Renal cortex interstitium (tissue), 11 donors: ENCODE measurements around the gene ZNF511. TPM values are rescaled to one million over a fixed set of nuclear protein-coding genes. Genes with fewer than 3 reads are reported as not detected.

Experiments used
- DNase-seq, 11 donors: peaks; one replicate each; pipeline ENCODE4 v3.0.0-alpha.2; 2013; ENCODE audit warnings: low read depth in 9 of 11, low spot score in 4 of 11; ENCODE audit errors: extremely low read depth in 1 of 11
- polyA plus RNA-seq, 3 donors: library from polyadenylated mRNA; unstranded; fragments of 120-200 nt; gene quantifications; one replicate each; pipeline ENCODE4 v1.2.1, GENCODE V29; 2013; ENCODE audit not compliant: insufficient read length in 3 of 3

Gene ZNF511
- polyA plus RNA-seq, 3 donors, result 35.9 to 46.1 (median 37.4) TPM

DNA sequence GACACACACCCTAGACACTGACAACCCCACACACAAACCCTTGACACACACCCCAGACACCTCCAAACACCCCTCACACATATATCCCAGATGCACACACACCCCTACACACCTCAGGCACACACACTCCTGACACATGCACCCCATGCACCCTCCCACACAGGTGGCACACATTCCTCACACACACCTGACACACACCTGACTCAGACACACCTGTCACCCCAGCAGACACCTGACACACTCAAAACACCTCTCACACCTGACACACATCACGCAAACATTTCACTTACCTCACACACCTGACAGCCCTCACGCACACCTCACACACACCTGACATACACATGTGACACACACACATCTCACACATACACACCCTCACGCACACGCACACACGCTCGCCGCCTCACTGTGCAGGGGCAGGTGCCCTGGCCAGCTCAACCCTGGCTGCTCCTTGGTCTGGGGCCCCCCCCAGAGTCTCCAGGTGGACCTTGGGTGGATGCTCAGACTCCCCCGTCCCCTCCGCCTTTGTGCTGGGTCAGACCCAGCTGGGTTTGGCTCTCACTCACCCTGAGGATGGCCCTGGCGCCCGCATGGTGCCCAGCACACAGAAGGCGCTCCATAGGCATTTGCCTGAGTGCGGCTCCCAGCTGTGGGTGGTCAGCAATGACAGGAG lies 31.1 kb downstream of the ZNF511 start:
- no peak for DNase-seq

GRCh38 chr10:133341983-133342382 lies 33.3 kb downstream of the ZNF511 start:
- no peak for DNase-seq

DNA sequence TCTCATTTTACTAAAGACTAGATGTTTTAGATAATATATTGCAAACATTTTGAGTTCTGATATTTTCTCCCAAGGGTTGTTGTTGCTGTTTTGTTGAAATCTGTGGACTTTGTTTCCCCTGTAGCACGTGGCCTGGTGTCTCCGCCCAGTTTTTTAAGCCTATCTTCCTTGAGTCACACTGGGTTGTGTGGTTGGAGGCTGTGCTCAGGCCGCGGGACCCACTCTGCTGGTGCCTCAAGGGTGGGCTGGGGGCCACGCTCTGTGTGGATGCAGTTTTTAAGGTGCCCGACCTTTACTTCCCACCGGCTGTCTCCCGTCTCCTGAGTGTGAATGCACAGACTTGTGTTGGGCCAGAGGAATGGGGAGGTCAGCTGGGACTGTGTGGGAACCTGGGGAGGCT lies 34.2 kb downstream of the ZNF511 start:
- no peak for DNase-seq

DNA sequence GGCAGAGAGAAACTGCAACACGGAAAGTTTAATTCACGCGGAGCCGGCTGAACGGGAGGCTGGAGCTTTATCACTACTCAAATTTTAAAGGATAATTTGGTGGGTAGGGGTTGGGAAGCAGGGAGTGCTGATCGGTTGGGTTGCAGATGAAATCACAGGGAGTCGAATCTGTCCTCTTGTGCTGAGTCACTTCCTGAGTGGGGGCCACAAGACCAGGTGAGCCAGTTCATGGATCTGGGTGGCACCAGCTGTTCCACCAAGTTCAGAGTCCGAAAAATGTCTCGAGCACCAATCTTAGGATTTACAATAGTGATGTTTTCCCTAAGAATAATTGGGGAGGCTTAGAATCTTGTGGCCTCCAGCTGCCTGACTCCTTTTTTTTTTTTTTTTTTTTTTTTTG lies 34.8 kb downstream of the ZNF511 start:
- DNase-seq, result no peak

DNA sequence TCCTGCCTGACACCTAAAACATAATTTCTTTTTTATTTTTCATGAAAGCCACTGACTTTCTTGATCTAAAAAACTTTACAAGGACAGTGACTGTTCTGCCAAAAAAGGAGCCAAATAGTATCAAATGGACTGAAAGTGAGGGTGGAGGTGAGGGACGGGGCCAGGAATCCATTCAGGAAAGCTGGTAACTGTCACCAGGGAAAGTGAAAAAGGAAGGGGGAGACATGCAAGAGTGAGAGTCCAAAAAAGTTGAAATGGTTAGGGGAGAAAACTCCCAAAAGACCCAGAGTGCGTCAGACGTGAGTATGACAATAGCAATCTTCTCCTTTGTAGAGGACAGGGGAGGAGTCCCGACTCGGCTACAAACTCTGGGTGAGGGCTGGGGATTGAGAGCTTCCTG lies 35.5 kb downstream of the ZNF511 start:
- no peak for DNase-seq

DNA sequence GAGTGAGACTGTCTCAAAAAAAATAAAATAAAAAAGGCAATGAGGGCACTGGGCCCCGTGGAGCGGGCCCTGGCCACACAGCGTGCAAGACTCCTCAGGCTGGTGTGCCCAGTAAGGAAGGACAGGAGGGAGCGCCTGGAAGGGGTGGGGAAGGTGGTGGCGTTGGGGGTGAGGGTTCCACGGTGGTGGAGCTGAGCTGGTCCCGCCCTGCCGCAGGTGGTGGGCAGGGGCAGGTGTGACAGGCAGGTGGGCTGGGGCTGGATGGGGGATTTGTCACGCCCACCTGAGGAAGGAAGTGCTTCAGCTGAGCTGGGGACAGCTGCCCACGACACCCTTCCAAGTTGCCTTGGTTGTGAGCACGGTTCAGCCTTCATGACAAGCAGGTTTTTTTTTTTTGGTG lies 37.7 kb downstream of the ZNF511 start:
- no peak for DNase-seq

- no peak for DNase-seq
Measured at GRCh38 chr10:133347710-133348517, 39.2 kb downstream of the ZNF511 start.

GRCh38 chr10:133349160-133349568 lies 40.5 kb downstream of the ZNF511 start:
- DNase-seq, result no peak

DNA sequence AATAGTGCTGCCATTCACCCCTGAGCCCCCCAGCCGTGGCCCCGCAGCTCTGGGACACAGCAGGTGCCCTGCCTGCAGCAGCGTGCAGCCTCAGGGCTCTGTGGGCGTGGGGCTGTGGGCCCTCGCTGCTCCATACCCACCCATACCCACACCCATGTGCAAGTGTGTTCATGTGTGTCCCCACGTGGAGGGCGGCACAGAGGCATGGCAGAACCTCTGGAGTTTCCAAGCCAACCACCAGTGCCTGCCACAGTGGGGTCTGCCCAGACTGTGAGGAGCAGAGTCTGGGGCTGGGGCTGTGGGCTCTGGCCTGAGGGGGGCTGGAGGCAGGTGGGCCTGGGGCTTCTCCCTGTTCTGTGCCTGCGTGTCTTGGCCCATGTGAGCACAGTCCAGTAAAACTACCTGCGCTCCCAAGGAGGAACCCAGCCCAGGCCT lies 40.9 kb downstream of the ZNF511 start:
- DNase-seq, result no peak

DNA sequence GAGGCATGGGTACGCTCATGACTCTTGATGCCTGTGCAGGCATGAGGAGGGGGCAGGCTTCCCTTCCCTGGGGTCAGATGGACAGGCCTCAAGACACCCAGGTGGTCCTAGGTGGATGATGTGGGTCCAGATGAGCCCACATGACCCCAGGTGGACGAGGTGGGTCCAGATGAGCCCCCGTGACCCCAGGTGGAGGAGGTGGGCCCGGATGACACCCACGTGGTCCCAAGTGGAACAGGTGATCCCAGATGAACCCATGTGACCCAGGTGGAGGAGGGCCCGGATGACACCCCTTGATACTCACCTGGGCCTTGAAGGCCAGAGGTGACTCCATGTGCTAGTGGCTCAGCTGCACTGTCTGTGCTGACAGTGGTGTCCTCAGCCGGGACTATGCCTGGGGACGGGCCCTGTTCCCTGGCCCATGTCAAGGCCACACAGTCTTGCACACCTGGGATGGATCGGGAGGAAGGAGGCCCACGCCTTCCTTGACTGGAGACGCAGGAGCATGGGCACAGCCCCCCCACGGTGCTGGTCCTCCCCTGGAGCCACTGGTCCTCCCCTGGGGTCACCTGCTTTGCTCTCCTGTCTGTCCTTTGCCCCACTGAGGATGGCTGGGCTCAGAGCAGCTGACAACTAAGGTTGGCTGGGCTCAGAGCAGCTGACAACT lies 41.7 kb downstream of the ZNF511 start:
- no peak for DNase-seq

DNA sequence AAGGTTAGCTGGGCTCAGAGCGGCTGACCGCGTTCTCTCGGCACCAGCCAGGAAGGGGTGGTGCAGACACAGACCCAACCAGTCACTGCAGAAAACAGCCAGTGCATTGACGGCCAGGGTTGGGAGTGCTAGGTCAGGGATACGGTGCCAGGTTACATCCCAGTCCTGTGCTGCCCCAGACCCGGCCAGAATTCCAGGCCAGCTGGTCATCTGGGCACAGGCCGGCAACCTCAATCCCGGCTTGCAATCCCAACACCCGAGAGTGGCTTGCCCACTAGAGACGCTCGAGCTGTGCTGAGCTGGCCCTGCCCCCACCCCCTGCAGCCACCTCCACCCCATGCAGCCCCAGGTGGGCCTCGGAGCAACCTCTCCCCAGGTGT lies 42.2 kb downstream of the ZNF511 start:
- DNase-seq, result no peak

GRCh38 chr10:133351408-133352318 lies 42.9 kb downstream of the ZNF511 start:
- DNase-seq, result no peak

GRCh38 chr10:133353202-133353959 lies 44.7 kb downstream of the ZNF511 start:
- no peak for DNase-seq

DNA sequence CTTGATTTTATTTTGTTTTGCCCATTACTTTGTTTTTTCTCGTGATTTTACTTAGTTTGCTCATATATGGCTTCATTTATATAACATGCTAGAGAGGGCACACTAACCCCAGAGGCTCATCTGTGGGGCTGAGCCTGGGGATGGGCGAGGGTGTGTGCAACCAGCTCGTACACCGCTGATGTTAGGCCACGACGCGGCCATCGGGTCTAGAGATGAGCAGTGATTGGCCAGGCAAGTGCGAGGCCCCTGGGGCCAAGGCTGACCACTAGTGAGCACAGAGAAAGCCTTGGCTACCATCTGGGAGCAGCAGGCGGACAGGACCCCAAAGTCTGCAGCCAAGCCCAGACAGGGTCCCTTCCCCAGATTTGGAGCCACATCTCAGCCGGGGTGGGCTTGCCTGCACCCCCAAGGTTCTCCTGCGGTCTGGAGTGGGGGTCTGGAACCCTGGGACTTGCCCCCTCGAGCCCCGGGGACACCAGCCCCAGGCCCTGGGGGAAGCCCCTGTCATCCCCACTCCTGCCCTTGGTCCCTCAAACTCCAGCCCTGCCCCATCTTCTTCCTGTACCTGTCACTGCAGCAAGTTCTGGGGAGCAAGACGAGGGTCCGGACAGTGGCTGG lies 45.4 kb downstream of the ZNF511 start:
- no peak for DNase-seq

DNA sequence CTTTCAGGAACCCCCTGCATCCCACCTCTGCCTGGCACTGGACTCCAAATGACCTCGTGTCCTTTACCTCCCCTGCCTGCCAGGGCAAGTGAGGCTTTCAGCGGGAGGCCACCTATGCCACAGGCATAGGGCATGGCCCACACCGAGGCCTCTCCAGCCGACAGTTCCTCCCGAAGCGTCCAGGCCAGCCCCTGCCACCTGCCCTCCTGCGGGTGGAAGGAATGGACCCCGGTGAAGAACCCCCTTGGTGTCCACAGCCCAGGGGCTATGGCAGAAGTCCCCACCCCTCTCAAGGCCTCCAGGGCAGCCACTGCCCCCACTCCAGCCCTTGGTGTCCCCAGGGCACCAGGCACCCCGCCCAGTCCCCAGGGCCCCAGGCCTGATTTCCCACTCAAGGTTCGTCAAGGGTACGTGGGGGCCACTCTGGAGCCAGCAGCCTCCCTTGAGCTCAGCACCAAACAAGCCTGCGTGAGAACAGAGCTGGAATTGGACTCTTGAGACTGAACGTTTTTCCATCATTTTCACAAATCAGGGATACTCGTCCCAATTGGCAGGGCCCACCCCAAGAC lies 46.0 kb downstream of the ZNF511 start:
- DNase-seq, result no peak

DNA sequence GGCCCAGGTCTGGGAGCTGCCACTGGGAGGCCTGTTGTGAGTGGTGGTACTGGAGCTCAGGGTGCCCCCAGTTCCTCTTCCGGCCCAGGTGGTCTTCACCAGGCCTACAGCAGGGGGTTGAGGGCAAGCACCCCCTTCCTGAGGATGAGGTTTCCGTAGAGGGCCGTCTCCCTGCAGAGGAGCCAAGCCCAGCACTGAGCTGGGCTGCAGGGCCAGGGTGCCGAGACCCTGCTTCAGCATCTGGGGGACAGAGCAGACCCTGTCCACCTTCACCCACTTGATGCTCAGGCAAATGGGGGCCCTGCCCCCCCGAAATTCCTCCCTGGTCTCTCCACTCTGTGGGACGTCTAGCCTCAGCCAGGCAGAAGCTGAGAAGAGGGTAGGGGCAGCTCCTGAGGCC lies 46.6 kb downstream of the ZNF511 start:
- DNase-seq, result no peak

DNA sequence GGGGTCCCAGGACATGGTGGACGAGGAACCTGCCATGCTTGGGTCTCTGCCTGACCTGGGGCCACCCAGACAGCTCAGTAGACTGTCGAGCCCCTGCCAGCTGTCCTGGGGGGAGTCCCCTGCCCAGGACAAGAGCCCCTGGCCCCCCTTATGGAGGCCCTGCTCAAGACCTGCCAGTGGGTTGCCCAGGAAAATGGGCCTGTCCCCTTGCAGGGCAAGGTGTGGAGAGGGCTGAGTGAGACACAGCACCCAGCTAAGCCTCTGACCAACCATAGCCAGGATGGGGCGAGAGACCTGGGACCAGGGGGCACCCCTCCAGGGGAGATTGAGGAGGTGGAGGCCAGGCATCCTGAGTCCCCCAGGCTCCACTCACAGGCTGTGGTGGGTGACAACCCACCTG lies 47.3 kb downstream of the ZNF511 start:
- no peak for DNase-seq
